ENCODE measurements around the gene ITPRIP.

ITPRIP gene, protein sequence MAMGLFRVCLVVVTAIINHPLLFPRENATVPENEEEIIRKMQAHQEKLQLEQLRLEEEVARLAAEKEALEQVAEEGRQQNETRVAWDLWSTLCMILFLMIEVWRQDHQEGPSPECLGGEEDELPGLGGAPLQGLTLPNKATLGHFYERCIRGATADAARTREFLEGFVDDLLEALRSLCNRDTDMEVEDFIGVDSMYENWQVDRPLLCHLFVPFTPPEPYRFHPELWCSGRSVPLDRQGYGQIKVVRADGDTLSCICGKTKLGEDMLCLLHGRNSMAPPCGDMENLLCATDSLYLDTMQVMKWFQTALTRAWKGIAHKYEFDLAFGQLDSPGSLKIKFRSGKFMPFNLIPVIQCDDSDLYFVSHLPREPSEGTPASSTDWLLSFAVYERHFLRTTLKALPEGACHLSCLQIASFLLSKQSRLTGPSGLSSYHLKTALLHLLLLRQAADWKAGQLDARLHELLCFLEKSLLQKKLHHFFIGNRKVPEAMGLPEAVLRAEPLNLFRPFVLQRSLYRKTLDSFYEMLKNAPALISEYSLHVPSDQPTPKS

DNA sequence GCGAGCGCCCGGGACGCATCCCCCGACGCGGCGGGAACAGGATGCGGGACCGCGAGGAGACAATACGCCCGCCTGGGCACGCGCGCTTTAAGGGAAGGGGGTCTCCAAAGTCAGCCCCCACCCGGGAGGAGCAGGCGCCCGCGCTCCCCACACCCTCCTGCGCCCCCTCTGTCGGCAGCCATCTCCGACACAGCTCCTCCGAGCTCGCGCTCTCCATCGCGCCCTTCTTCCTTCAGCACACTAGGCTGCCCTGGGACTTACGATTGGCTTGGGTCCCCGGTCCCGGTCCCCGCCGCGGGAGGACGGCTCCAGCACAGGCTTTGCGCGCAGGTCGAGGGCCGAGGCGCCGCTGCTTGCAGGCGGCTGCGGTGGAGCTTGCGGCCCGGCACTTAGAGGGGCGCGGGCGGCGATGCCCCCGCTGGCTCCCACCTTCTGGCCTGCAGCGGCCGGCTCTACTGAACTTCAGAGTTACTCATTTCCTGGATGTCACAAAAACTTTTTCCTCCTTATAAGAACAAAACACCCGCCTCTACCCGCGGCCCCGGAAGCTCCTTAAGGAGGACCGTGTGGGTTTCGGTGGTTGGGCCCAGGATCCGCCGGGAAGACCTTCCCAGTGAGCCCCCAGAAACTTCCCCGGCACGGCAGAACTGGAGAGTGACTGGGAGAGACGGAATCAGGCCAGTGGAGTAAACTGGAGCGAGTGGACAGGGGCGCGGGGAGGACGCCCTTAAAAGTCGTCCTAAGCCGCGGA, at the start of gene ITPRIP:
Gene ITPRIP, minus strand, starts transcription at position 481 of the 751 bp plus-strand sequence. CDS start 22,414 bp downstream, outside the sequence.
- peak; percentile 77 for DNase-seq

DNA sequence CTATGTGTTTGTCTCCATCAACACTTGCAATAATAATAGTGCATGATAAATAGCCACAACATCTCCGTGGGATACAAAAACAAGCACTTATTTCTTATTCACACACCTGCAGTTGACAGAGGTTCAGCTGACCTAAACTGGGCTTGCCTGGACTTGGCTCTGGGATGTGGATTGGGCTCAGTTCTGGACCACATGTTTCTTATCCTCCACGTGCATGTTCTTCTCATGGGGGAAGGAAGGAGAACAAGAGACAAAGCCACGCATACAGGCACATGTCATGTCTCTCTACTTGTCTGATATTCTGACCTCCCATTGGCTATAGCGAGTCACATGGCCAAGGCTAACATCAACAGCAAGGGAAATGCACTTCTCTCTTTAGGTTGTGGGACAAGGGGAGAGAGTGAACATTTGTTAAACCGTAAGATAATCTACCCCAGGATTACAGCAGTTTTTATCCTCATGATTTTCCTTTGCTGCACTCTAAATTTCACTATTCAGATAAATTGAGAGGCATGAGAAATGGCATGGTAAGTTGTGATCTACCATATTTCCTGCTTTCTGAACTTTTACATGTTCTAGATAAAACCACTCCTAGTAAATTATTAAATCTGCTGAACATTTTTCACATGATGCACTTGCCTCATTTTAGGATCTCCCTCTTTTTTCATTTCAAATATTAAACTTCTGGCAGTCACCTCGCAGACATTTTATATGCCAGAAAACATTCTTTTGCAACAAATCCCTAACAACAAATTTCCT, 49.0 kb upstream of the ITPRIP start:
- DNase-seq = peak; percentile 9

DNA sequence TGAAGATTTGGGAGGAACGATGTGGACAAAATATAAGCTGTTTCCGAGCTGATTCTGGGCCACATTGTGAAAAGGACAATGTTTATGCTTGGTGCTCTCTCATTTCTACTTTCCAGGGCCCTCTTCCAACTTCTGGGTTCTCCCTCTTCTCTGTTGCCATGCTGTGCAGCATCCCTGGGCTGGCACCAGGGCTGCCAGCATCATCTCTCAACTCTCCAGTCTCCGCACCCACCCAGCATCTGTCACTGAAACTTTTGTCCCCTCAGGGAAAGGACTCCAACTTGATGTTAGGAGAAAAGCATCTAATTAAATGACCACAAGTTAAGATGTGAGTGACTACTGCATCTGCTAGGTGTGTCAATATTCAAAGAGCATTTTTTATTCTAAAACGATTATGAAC, 42.1 kb upstream of the ITPRIP start:
- DNase-seq = no peak

DNA sequence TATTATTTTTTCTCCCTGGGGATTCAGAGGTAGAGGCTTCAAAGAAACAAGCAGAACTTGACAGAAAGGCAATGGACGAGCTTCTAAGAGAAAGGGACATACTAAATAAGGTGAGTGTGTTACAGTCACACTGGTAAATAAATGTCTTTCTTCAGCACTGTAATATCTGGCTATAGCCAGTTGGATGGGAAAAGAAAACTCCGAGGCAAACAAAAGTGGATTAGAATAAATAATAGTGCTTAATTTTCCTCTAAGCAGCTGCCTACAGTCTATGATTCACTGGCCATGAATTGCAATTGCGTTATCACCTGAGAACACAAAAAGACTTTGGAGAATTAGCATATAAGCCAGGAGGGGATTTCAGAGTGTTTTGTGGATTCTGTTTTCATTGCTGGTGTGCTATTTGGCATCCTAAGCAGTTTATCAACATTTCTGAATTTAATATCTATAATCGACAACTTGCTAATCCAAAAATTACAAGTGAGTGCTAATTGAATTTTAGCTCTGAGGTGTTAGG, 38.6 kb upstream of the ITPRIP start:
- no peak for DNase-seq

DNA sequence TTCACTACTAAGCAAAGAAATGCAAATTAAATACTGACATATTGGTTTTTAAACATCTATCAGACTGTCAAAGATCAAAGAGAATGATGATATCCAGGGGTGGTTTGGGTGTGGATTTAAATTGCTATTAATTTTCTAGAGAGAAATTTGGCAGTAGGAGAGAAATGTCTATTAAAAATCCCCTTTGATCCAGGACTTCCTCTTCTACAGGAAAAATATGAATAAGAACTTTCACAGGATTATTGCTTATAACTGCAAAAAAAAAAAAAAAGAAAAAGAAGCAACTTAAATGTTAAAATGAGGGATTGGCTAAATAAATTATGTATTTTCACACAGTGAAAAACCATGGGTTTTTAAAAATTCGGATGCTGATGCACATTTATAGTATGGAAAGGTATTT, 36.3 kb upstream of the ITPRIP start:
- DNase-seq = no peak

DNA sequence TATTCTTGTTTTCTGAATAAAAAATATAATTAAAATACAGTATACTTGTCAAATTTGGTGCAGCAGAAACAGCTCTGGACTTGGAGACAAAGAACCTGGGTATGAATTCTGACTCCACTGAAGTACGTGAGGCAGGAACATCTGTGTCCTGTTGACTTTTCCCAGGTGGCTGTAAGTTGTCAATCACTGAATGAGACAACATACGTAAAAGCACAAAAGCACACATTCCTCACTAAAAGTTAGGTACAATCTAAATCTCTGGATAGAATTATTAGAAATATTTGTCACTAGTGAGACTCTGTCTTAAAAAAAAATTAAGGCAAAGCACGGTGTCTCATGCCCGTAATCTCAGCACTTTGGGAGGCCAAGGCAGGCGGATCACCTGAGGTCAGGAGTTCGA, 33.5 kb upstream of the ITPRIP start:
- no peak for DNase-seq

DNA sequence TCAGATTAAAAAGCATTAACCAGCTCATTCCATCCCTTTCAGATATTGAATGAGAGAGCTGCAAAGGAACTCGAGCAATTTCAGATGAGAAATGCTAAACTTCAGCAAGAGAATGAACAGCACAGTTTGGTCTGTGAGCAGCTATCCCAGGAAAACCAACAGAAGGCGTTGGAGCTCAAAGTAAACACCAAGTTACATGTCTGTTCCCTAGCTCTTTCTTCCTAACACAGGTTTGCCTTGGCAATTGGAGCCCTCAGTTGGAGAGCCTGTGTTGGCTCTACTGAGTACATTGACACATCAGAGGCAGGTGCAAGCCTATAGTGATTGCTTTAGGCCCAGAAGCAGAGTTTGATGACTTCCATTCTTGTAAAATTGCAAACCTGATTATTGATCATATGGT, 30.1 kb upstream of the ITPRIP start:
- DNase-seq = no peak

DNA sequence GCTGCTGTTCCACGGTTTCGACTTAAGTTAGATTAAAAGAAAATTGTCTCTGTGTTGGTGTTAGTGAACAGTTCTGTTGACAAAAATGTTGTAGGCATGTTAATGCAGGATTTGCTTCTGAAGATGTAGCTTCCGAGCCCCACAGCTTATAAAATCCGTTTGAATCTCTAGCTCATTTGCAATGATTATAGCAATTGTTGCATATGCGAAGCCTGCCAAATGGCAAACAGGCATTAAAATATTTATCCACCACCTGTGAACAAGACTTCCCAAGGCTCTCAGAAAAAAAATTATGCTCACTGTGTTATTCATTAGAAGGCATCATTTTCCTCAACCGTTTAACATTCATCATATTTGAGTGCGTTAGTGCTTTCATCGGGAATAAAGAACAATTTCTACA, 29.6 kb upstream of the ITPRIP start:
- no peak for DNase-seq

DNA sequence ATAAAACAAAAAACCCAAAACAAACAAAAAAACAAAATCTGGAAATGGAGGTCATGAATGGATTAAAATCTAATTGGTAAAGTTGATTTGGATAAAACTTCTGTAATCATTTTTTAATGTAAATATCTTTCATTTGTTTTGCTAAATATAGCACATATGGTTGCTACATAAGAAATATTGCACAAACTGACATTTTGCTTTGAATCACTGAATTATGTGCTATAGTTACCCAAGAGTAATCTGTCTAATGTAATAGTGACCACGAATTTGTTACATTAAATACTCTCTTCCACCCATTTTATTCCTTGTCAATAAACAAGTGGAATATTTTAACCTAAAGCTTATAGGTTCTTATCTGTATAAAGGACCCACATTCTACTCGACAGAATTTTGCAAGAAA, 21.5 kb upstream of the ITPRIP start:
- no peak for DNase-seq

DNA sequence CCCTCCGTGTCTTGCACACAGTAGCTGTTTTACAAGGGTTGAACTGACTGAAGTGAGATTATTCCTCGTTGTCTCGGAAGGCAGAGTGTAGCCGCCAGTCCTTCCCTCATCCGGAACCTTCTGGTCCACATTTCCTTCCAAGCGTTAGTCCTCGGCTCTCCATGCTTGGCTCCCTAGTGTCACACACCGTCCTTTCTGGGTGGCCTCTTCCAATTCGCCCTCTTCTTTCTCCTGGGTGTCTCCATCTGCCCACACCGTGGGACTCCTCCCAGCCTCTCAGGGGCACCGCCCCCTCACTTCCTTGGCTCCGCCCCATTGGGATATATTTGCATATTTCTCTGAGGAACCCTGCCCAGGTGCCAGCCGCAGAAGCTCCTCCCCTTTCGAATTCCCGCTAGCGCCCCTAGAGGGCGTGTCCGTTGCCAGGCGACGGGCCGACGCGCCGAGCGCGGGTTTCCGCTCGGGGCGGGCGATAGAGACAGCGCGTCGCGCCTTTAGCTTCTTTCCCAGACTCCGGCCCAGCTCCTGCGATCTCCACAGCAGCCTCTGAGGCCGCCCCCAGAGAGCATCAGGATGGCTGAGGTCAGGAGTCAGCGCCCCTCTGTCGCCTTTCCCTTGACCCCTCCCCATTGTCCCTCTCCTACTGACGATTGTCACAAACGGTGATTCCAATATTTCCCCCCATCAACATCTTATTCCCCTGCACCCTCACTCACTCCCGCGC, 15.2 kb upstream of the ITPRIP start, which contains the start of gene CFAP58:
Gene CFAP58, plus strand, starts transcription at position 509 of the 724 bp plus-strand sequence. Its CDS starts 65 bp downstream, at position 574.
- DNase-seq = peak; percentile 96

DNA sequence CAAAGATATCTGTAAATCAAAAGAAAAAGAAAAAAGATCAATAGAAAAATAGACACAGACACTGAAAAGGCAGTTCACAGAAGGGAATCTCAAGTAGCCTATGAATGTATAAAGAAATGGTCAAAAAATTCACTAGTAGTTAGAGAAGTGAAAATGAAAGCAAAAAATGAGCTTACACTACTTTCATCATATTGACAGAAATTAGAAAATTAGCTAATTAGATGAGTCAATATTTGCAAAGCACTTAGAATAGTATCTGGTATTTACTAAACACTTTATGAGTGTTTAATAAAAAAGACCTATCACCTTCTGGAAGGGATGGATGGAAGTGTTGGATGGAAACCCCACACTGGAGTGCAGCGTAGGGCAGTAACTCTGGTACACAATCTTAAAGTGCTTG, 13.7 kb upstream of the ITPRIP start:
- DNase-seq = no peak

DNA sequence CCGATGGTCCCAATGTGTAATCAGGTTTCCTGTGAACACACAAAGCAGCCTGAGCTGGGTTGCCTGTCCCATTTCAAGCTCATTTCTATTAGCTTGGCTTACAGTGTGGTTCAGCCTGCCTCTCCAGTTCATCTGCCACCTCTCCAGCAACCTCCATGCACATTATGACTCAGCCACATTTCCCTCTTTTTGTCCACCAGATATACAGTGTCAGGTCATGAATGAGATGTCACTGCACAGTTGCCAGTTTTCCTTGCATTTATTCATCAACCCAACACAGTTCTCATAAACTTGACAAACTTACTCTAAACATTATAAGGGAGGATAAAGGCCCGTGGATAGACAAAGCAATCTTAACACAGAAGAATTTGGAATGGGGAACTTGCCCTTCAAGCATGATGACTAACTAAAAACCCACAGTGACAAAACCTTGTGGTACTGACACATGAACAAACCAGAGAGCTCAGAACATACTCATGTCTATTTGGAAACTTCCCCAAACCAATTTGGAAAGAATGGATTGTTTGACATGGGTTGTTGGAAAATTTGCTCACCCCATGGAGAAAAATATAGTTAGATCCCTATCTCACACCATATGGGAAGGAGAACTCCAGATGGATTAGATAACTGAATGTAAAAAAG, 12.9 kb upstream of the ITPRIP start:
- DNase-seq = no peak

DNA sequence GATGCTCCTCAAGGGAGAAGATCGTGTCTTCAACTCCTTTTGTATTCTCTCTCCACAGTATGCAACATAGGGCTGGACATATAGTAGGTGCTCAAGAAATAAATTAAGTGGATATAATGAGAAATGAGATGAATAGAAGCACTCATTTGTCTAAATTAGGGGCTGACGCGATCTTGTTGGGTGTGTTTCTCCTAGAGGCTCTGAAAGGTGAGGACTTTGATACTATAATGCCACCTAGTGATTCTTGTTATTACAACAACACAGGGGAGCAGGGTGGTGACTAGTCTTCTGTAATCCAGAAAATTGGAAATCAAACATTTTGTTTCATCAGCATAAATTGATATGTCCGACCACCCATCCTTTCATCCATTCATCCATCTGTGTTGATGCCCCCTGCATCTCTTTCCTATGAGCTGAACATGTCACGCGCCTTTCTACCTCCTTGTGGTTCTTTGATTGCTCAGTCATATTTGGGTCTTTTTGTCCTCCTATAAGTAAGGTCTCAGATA, 11.9 kb upstream of the ITPRIP start:
- peak; percentile 76 for DNase-seq

DNA sequence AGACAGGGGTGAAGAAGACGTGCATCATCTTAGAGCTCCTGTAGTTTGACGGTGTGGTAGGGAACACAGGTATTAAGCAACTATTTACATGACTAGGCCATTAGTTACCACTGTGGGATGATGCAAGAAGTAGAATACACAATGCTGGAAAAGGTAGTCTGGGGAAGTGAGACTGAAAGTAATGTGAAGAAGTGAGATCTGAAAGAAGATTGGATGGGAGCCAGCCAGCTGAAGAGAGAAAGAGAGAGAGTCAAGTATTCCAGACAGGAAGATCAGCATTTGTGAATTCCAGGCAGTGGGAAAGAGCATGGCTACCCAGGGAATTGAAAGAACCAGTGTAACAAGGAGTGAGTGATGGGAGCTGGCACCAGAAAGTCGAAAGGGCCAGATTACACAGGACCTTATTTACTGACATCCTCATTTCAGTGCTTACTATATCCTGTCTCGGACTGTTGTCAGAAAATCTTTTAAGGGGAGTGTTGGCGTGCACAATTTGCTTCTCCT, 11.4 kb upstream of the ITPRIP start:
- DNase-seq = no peak

DNA sequence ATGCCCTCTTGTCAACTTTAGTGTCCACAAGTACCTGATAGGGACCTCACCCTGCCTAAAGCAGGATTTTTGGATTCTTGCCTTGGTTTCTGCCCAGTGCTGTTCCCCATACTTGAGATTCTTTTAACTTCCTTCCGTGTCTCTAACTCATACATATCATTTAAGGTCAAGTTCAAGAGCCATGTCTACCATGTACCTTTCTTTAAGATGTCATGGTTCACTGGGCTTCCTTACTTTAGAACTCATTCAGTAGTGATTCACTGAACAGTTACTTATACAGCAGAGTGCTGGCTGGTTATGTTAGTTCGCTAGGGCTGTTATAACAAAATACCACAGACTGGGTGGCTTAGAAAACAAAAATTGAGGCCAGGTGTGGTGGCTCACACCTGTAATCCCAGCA, 10.3 kb upstream of the ITPRIP start:
- no peak for DNase-seq

DNA sequence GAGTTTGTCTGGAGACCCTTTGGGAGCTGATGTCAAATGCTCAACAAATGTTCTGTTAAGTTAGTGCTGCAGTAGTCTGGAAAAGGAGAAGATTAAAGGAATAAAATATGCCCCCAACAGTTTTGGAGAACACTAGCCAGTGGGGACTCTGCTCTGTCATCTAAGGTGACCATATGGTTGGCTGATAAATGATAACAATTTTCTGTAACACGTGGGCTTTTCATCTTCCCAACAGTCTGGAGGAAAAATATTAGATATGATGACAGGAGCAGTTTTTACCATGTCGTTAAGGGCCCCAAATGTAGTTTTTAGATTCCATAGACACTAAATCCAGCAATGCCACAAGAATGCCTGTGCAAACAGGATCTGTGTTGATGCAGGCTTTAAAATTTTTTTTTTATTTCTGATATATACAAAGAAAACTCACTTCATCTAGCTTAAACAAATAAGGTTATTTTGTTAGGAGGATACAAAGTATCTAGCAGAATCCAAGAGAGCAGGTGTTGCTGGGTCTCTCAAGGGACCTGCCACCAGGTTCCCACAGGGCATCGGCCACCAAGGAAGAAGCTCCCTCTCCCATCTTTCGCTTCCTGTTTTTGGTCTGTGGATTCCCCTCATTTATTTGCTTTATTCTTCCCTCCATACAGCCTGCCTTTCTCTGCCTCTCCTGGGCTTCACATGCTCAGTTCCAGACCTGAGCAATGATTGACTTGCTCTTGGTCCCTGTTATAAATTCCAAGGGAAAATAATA, 9.2 kb upstream of the ITPRIP start:
- no peak for DNase-seq

DNA sequence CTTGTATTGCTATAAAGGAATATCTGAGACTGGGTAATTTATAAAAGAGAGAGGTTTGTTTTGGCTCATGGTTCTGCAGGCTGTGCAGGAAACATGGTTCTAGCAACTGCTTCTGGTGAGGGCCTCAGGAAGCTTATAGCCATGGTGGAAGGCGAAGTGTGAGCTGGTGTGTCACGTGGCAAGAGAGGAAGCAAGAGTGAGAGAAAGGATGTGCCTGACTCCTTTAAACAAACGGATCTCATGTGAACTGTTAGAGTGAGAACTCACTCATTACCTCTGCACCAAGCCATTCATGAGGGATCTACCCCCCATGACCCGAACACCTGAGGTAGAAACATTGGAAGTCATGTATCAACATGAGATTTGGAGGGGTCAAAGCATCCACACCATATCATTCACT, 7.7 kb upstream of the ITPRIP start:
- DNase-seq = no peak

DNA sequence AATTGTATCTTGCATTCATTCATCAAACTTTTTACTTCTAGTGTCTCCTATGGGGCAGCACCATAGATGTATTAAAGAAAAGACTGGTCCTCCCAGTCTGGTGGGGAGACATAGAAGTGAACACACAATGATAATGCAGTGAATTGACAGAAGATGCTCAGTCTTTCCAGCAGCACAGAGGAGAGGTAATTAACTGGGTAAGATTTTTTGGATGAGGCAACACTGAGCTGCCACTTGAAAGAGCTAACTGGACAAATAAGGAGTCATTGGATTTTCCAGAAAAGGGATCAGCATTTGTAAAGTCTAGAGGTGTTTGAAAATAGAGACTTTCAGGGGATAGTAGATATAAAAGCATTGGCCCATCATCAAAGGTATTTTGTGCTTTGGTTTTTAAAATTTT, 7.2 kb upstream of the ITPRIP start:
- DNase-seq = no peak

DNA sequence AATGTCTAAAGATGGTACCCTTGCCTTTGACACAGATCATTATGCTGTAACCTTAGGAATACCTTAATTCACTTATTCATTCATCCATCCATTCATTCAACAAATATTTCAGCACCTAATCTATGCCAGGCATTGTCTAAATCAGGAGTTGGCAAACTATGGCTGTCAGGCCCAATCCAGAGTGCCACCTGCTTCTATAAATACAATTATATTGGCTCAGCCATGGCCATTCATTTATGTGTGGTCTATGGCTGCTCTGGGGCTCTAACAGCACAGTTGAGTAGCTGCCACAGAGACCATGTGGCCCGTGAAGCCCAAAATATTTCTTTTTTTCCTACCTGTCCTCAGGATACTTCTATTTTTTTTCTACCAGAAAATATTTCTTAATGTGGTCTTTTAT, 6.0 kb upstream of the ITPRIP start:
- no peak for DNase-seq

DNA sequence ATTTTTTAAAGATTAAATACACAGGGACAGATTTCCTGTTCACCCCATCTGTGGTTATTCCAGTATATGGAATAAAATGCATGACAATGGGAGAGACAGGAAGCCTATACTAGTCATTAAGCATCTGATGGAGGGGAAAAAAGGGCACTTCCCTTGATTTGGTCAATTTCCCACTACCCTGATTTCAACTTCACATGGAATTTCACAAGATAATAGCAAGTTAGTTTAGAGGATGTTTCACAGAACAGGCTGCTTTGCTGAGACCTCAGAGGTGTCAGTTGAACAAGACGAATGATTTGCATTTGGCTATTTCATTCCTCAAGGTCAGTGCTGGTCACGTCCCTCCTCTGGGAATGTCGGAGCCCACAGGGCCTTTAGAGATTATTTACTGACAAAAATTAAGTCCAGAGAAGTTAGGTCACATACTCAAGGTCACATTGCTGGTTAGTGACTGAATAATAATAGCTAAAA, 4.7 kb upstream of the ITPRIP start:
- DNase-seq = no peak

Data from CD4-positive, alpha-beta T cell treated with Interleukin-12 subunit alpha and Interleukin-12 subunit beta, for 1 hour (primary cell).